Measurements from ENCODE around the gene EDAR.

Gene EDAR

DNA sequence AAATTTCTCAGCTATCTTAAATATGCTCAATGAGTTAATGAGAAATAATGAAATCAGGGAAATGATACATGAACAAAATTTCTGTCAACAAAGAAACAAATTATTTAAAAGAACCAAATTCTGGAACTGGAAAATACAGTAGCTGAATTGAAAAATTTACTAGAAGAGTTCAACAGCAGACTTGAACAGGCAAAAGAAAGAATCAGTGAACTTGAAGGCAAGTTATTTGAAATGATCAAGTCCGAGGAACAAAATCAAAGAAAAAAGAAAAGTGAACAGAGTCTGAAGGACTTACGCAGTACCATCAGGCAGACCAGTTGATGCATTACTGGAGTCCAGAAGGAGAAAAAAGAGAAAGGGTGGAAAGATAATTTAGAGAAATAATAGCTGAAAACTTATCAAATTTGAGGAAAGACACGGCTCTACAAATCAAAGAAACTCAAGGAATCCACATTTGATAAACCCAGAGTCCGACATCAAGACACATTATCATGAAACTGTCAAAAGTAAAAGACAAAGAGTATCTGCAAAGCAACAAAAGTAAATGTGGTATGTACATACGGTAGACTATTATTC lies 118.9 kb downstream of the EDAR start:
- DNase-seq (ENCODE audit: low read depth in 1 of 2, low spot score in 1 of 2) = no peak

GRCh38 chr2:108869542-108869941 lies 119.5 kb downstream of the EDAR start:
- DNase-seq (ENCODE audit: low read depth in 1 of 2, low spot score in 1 of 2) = no peak

GRCh38 chr2:108868911-108869310 lies 120.1 kb downstream of the EDAR start:
- no peak for DNase-seq (ENCODE audit: low read depth in 1 of 2, low spot score in 1 of 2)

DNA sequence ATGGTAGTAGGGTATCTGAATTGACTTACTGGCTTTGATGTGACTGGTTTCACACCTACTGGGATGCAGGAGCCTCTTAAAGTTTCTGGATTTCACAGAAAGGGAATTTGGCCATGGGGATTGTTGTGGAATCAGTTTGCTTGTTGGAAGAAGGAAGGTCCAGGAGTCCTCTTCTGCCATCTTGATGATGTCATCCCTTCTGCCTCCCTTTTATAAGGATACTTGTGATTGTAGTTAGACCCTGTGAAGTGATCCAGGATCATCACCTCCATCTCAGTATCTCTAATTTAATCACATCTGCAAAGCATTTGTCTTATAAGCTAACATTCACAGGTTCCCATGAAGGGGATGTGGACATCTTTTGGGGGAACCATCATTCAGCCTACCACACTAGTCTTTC lies 123.0 kb downstream of the EDAR start:
- no peak for DNase-seq (ENCODE audit: low read depth in 1 of 2, low spot score in 1 of 2)

- no peak for DNase-seq (ENCODE audit: low read depth in 1 of 2, low spot score in 1 of 2)
Observed at GRCh38 chr2:108858894-108859293, 130.1 kb downstream of the EDAR start.

GRCh38 chr2:108855194-108855593 lies 133.8 kb downstream of the EDAR start:
- no peak for DNase-seq (ENCODE audit: low read depth in 1 of 2, low spot score in 1 of 2)

- no peak for DNase-seq (ENCODE audit: low read depth in 1 of 2, low spot score in 1 of 2)
Observed at GRCh38 chr2:108854484-108854883, 134.5 kb downstream of the EDAR start.

- no peak for DNase-seq (ENCODE audit: low read depth in 1 of 2, low spot score in 1 of 2)
Observed at GRCh38 chr2:108853421-108853820, 135.6 kb downstream of the EDAR start.

DNA sequence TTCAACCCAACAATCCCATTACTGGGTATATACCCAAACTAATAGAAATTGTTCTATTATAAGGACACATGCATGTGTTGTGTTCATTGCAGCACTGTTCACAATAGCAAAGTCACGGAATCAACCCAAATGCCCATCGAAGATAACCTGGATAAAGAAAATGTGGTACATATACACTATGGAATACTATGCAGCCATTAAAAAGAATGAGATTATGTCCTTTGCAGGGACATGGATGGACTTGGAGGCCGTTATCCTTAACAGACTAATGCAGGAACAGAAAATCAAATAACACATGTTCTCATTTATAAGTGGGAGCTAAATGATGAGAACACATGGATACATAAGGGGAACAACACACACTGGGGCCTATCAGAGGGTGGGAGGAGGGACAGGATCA lies 136.6 kb downstream of the EDAR start:
- DNase-seq (ENCODE audit: low read depth in 1 of 2, low spot score in 1 of 2) = no peak

DNA sequence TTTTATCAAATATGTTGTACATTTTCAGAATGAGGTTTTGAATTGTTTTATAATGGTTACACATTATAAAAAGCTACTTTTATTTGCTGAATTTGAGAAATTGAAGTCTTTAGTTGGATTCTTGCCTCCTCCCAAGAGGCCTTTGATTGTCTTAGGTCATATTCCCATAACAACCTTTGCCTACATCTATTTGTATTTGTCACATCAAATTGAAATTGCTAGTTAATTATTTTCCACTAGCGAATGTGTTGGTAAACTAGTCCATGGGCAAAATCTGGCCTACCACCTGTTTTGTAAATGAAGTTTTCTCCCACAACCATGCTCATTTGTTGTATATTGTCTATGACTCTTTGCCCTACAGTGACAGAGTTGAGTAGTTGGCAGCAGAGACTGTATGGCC lies 142.0 kb downstream of the EDAR start:
- DNase-seq (ENCODE audit: low read depth in 1 of 2, low spot score in 1 of 2) = no peak

DNA sequence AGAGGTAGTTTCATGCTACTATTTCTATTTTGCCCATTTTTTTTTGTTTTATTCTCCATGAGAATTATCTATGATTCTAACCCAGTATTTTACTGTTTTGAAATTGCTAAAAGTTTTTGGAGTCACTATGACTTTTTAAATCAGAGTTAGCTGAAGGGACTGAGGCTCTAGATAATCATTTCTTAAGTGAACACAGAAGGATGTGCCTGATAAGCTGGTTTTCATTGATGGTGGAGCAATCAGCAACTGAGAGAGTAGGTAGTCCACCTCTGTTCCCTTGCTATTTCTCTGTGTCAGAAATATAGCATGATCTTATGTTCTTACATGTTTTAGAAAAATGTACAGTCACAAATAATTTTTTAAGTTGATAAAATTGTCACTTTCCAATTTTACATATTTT lies 143.1 kb downstream of the EDAR start:
- DNase-seq (ENCODE audit: low read depth in 1 of 2, low spot score in 1 of 2) = no peak
